IMR-90 (cell line): ENCODE measurements around the gene WDR1.

Experiments used
- BHLHE40 ChIP-seq: fragments of 150-350 bp; IDR thresholded peaks from 2 replicates; pipeline ENCODE4 v1.6.1; 2016; ENCODE audit warnings: mild to moderate bottlenecking, low read depth, low read length
- CEBPB ChIP-seq: IDR thresholded peaks from 2 replicates; pipeline ENCODE4 v1.6.1; 2012; ENCODE audit warnings: low read depth, low read length, improper control_type of control experiment
- CTCF ChIP-seq: conservative IDR thresholded peaks from 2 replicates; pipeline ENCODE4 v1.5.1; 2012; ENCODE audit warnings: mild to moderate bottlenecking, low read depth, low read length, improper control_type of control experiment
- ELK1 ChIP-seq: fragments of 150-350 bp; IDR thresholded peaks from 2 replicates; pipeline ENCODE4 v1.6.1; 2016; ENCODE audit warnings: low read depth, mild to moderate bottlenecking, low read length, moderate library complexity, borderline replicate concordance
- MAFK ChIP-seq: IDR thresholded peaks from 2 replicates; pipeline ENCODE4 v1.6.1; 2012; ENCODE audit warnings: low read depth, low read length, improper control_type of control experiment
- MXI1 ChIP-seq: IDR thresholded peaks from 2 replicates; pipeline ENCODE4 v1.6.1; 2012; ENCODE audit warnings: low read depth, mild to moderate bottlenecking, low read length, moderate library complexity, borderline replicate concordance
- POLR2A ChIP-seq: IDR thresholded peaks from 2 replicates; pipeline ENCODE4 v1.6.1; 2012; ENCODE audit warnings: mild to moderate bottlenecking, low read depth, low read length
- RAD21 ChIP-seq: IDR thresholded peaks from 2 replicates; pipeline ENCODE4 v1.6.1; 2012; ENCODE audit warnings: low read length, improper control_type of control experiment
- RCOR1 ChIP-seq: IDR thresholded peaks from 2 replicates; pipeline ENCODE4 v1.6.1; 2012; ENCODE audit warnings: mild to moderate bottlenecking, low read length, improper control_type of control experiment; ENCODE audit not compliant: insufficient replicate concordance
- RFX5 ChIP-seq: IDR thresholded peaks from 2 replicates; pipeline ENCODE4 v1.8.0; 2012; ENCODE audit warnings: low read depth, mild to moderate bottlenecking, low read length, moderate library complexity
- USF2 ChIP-seq: fragments of 150-350 bp; IDR thresholded peaks from 2 replicates; pipeline ENCODE4 v1.6.1; 2017; ENCODE audit warnings: mild to moderate bottlenecking, antibody characterized with exemption, low read length, low read depth

GRCh38 chr4:10122236-10122932, 5.8 kb upstream of the WDR1 start:
- TF ChIP-seq CTCF: no peak
- TF ChIP-seq RFX5: no peak
- no peak for TF ChIP-seq USF2
- TF ChIP-seq CEBPB: no peak
- no peak for TF ChIP-seq POLR2A
- TF ChIP-seq RCOR1: no peak
- no peak for TF ChIP-seq MAFK
- TF ChIP-seq BHLHE40: no peak
- TF ChIP-seq ELK1: no peak
- no peak for TF ChIP-seq RAD21
- no peak for TF ChIP-seq MXI1
